Fibroblast of villous mesenchyme (primary cell): ENCODE data around the gene INF2. TPM values are rescaled to one million over a fixed set of nuclear protein-coding genes. Genes with fewer than 3 reads are reported as not detected.

Experiments
- DNase-seq: peaks from one replicate; pipeline ENCODE4 v3.0.0-alpha.2; 2010; ENCODE audit warnings: low read depth
- H3K4me3 ChIP-seq: 2 replicates; pipeline ENCODE4 v1.5.1; 2011; ENCODE audit warnings: low read depth, mild to moderate bottlenecking, low read length
- total RNA-seq: library from RNA; depleted of rRNA; stranded (reverse); fragments of >200 nt; gene quantifications from 2 replicates; pipeline ENCODE4 v1.2.3, GENCODE V29; 2012
- TF ChIP-seq, protein P1 (sequence below): IDR thresholded peaks from 2 replicates; pipeline ENCODE4 v1.5.1; 2012; ENCODE audit warnings: low read depth, mild to moderate bottlenecking, low read length; ENCODE audit not compliant: insufficient read depth

INF2 gene
- total RNA-seq, 1 donor = 68.7 TPM

DNA sequence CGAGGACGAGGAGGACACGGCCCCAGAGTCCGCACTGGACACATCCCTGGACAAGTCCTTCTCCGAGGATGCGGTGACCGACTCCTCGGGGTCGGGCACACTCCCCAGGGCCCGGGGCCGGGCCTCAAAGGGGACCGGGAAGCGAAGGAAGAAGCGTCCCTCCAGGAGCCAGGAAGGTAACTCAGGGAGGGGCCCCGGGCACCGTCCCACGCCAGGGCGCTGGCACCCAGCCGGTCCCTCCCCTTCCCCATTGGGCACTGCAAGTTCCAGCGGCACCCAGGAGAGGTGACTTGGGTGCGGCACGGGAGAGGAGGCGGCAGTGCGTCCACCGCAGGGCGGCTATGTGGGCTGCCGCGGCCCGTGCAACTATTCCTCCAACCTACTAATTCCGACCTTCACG is 25.3 kb downstream of the INF2 start:
- no peak for DNase-seq
- TF ChIP-seq, protein P1, sequence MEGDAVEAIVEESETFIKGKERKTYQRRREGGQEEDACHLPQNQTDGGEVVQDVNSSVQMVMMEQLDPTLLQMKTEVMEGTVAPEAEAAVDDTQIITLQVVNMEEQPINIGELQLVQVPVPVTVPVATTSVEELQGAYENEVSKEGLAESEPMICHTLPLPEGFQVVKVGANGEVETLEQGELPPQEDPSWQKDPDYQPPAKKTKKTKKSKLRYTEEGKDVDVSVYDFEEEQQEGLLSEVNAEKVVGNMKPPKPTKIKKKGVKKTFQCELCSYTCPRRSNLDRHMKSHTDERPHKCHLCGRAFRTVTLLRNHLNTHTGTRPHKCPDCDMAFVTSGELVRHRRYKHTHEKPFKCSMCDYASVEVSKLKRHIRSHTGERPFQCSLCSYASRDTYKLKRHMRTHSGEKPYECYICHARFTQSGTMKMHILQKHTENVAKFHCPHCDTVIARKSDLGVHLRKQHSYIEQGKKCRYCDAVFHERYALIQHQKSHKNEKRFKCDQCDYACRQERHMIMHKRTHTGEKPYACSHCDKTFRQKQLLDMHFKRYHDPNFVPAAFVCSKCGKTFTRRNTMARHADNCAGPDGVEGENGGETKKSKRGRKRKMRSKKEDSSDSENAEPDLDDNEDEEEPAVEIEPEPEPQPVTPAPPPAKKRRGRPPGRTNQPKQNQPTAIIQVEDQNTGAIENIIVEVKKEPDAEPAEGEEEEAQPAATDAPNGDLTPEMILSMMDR = no peak
- H3K4me3 ChIP-seq = no peak overlapping the region

DNA sequence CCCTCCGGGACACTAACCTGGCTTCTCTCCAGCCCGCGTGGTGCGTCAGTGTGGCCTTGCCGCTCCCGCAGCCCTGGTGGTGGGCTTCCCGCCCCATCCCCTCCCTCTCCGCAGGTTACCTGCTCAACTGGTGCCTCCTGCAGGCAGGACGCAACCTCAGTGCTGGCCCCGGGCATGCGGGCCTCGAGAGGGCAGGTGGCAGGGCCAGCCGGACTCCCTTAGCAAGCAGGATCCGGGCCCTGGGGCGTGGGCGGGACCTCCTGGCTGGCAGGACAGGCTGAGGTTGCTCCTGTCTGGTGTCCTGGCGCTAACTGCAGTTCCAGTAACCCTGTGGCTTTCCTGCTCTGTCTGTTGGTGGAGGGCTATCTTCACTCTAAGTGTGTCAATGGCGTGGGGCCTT is 26.0 kb downstream of the INF2 start:
- TF ChIP-seq, protein P1 = no peak
- no peak for DNase-seq
- H3K4me3 ChIP-seq = no peak overlapping the region

DNA sequence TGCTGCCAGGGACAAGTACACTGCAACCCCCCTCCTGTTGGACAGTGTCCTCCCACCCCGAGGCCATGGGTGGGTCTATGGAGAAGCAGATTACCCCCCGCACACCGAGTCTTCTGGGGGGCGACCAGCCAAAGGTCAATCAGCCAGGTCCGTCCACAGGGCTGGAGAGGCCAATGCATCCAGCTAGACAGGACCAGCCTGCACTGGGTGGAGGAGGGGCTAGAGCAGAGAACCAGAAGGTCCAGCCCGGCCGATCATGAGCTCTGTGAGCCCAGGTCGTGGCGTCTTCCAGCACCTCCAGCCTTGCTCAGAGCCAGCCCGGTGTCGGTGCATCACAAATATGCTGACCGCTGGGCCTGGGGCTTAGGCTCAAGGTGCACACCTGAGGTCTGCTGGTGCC is 26.5 kb downstream of the INF2 start:
- no peak for DNase-seq
- TF ChIP-seq, protein P1 = no peak
- no peak overlapping the region for H3K4me3 ChIP-seq

DNA sequence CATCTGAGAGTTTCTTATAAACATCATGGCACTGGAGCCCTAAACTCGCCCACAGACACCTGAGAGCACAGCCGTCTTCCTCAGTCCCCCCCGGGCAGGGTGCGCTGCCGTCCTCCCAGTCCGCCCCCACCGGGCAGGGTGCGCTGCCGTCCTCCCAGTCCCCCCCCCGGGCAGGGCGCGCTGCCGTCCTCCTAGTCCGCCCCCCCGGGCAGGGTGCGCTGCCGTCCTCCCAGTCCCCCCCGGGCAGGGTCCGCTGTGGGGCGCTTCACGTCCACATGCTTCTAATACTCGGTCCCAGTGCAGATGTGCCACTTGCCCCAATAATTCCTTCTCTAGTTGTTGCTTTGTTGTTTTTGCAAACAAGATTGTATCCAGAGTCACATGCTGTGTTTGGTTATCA is 27.7 kb downstream of the INF2 start:
- no peak for DNase-seq
- H3K4me3 ChIP-seq = no peak overlapping the region
- TF ChIP-seq, protein P1 = no peak

GRCh38 chr14:104717646-104718045 is 28.2 kb downstream of the INF2 start:
- TF ChIP-seq, protein P1 = no peak
- DNase-seq = no peak
- no peak overlapping the region for H3K4me3 ChIP-seq

DNA sequence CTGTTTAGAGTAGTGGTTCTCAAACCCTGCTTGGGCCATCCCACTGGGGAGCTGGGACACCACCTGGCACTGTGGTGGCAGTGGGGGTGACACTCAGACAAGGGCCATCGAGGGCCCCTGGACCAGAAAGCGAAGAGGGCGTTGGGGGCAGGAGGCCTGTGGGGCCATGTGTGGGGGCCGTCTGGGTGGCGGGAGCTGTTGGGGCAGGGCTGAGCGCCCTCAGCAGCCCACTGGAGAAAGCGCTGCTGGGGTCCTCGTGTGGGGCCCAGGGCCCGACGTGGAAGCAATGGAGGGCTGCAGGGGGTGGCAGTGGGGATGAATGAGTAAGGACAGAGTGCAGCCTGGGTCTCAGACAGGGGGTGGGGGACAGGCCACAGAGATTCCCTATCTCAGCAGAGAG is 28.7 kb downstream of the INF2 start:
- DNase-seq = no peak
- TF ChIP-seq, protein P1 = no peak
- H3K4me3 ChIP-seq = no peak overlapping the region

DNA sequence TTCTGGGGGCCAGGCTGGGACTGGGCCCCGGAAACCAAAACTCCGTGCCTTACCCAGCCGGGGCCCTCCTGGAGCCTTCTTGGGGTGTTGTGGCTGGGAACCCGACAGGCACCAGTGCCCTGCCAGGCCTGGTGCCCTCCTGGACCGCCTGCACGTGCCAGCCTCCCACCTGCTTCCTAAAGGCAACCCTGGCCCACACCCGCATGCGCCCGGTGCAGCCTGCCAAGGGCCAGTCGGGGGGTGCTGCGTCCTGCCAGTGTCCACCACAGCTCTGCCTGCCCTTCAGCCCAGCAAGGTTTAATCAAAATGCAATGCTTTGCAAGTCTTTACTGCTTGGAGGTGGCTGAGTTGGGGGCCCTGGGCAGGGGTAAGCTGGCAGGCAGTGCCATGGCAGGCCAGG is 29.5 kb downstream of the INF2 start:
- no peak overlapping the region for H3K4me3 ChIP-seq
- no peak for DNase-seq
- TF ChIP-seq, protein P1 = no peak
